AG04449 (cell line): ENCODE results near the gene UPF1.
A peak's percentile ranks its signal among the peaks of the same experiment; 100 is the strongest.

ENCODE experiments used
- CTCF ChIA-PET: fragments of 350-600 bp; formaldehyde crosslinking; extraction: SDS; loops from one replicate; lab custom pipeline; 2021; ENCODE audit warnings: antibody characterized with exemption; lab: Yijun Ruan, JAX
- POLR2A ChIA-PET: fragments of 400-600, 350-600 bp; formaldehyde crosslinking; extraction: SDS; loops from one replicate; lab custom pipeline; 2020; ENCODE audit warnings: antibody characterized with exemption, inconsistent platforms; lab: Yijun Ruan, JAX
- DNase-seq: peaks from one replicate; pipeline ENCODE4 v3.0.0-alpha.2; 2010; ENCODE audit warnings: low read depth, low spot score
- H3K4me3 ChIP-seq: 2 replicates; pipeline ENCODE4 v1.5.1; 2011; ENCODE audit warnings: low read depth, mild to moderate bottlenecking, control low read depth, low read length
- TF ChIP-seq, protein P1 (sequence below): IDR thresholded peaks from one replicate; pipeline ENCODE4 v1.5.1; 2011; ENCODE audit warnings: mild to moderate bottlenecking, moderate library complexity, low read length, control low read depth, inconsistent platforms; ENCODE audit not compliant: insufficient read depth; ENCODE audit errors: missing control alignments

UPF1 gene

GRCh38 chr19:18865106-18865972 is 33.6 kb downstream of the UPF1 start:
- H3K4me3 ChIP-seq: no peak overlapping the region
- DNase-seq: no peak
- POLR2A ChIA-PET: no interaction called here
- CTCF ChIA-PET: interaction anchor here (0.9 to 13.9 kb wide), 12 partner anchors 9 to 323 kb away, joined by 3 to 249 read pairs (median 5); partner anchors contain the start of genes CERS1, COPE and DDX49
- TF ChIP-seq, protein P1, sequence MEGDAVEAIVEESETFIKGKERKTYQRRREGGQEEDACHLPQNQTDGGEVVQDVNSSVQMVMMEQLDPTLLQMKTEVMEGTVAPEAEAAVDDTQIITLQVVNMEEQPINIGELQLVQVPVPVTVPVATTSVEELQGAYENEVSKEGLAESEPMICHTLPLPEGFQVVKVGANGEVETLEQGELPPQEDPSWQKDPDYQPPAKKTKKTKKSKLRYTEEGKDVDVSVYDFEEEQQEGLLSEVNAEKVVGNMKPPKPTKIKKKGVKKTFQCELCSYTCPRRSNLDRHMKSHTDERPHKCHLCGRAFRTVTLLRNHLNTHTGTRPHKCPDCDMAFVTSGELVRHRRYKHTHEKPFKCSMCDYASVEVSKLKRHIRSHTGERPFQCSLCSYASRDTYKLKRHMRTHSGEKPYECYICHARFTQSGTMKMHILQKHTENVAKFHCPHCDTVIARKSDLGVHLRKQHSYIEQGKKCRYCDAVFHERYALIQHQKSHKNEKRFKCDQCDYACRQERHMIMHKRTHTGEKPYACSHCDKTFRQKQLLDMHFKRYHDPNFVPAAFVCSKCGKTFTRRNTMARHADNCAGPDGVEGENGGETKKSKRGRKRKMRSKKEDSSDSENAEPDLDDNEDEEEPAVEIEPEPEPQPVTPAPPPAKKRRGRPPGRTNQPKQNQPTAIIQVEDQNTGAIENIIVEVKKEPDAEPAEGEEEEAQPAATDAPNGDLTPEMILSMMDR: no peak

DNA sequence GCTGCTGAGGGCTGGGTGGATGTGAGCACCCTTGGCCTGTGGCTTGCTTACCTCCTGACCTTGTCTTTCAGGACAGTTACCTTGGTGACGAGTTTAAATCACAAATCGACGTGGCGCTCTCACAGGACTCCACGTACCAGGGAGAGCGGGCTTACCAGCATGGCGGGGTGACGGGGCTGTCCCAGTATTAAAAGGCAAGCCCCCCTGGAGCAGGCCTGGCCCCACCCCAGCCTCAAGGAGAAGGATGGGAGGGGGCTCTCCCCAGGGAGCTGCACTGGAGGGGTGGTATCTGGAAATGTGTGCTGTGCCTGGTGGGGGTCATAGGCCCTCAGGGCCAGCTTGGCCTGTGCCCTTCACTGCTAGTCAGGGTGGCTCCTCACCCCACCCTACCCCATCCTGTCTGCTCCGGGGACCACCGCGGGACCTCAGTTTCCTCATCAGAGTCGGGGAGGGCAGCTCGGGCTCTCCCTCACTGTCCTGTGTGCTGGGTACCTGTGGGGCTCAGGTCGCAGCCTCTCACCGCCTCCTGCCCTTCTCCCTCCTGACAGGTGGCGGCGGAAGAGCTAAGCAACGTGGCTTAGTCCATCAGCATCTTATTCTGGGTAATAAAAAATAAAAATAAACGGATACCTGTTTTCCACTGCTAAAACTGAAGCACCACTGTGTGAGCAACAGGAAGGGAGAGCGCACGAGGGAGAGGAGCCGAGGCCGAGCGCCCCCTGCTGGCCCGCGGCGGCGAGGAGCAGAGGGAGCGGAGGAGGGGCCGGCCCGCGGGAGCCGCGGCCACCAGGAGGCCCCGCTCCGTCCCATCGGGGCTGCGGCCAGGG is 34.4 kb downstream of the UPF1 start:
- H3K4me3 ChIP-seq: no peak overlapping the region
- ChIA-PET POLR2A (no interaction called here), CTCF (interaction anchor here (0.6 to 13.9 kb wide), 24 partner anchors 10 to 415 kb away, joined by 3 to 249 read pairs (median 4); partner anchors contain the start of genes CERS1, COPE, CRTC1 and DDX49)
- DNase-seq: no peak
- TF ChIP-seq, protein P1: peak; percentile 94

- TF ChIP-seq, protein P1: no peak
- DNase-seq: no peak
- H3K4me3 ChIP-seq: no peak overlapping the region
- POLR2A ChIA-PET: no interaction called here
- CTCF ChIA-PET: interaction anchor here (0.9 to 13.9 kb wide), 21 partner anchors 11 to 415 kb away, joined by 3 to 249 read pairs (median 4); partner anchors contain the start of gene CRTC1
These were observed 35.0 kb downstream of the UPF1 start for GRCh38 chr19:18866800-18867123.

DNA sequence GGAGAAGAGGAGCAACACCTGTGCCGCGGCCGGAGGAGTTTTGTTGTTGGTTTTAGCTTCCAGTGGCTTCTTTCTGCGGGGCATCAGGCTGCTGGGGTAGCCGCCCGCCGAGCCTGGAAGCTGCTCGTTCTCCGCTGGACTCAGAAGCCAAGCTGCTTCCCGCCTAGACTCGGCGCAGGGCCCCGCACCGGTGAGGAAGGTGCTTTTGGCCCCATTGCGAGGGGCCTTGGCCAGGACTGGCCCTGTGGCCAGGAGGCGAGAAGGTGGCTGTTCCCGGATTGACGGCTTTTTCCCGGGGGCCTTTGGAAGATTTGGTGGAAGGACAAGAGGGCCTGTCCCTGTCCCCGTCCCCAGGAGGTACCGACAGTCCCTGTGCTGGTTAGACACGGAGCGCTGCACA is 35.4 kb downstream of the UPF1 start:
- CTCF ChIA-PET: interaction anchor here (0.9 to 13.9 kb wide), 16 partner anchors 11 to 417 kb away, joined by 3 to 249 read pairs (median 4); partner anchors contain the start of gene CRTC1

DNA sequence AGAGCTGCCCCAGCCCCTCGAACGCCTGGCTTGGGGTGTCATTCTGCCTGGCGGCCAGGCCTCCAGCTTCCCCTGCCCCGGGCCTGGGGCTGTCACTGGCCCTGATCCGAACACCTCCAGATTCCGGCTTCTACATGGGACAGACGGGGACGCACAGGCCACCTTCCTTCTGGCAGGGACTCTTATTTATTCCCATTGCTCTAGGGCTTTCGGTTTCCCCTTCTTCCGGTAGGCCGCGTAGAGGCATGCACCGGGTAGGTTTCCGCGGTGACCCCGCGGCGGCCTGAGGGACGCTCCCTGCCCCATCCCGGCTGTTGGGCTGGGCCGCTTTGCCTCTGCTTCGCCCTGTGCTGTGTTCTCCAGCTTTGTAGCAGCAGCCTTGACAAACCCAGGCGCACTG is 36.0 kb downstream of the UPF1 start:
- ChIA-PET POLR2A (no interaction called here), CTCF (interaction anchor here (0.9 to 13.9 kb wide), 12 partner anchors 12 to 418 kb away, joined by 3 to 249 read pairs (median 4); no protein-coding TSS in a partner anchor)
- no peak for DNase-seq
- H3K4me3 ChIP-seq: no peak overlapping the region
- TF ChIP-seq, protein P1: no peak

More for the DNA sequence above, 35.4 kb downstream of the UPF1 start:
- TF ChIP-seq, protein P1: no peak
- POLR2A ChIA-PET: no interaction called here
- DNase-seq: no peak
- no peak overlapping the region for H3K4me3 ChIP-seq
